GM23338 (cell line): ENCODE results near the gene PRPSAP2. TPM values are rescaled to one million over a fixed set of nuclear protein-coding genes. Genes with fewer than 3 reads are reported as not detected.

Experiments
- ATAC-seq: fragments of 200-7000 bp; cut with Tn5 transposase; 3 replicates; pipeline ENCODE4 v1.9.1; 2020
- DNase-seq: peaks from one replicate; pipeline ENCODE4 v3.0.0-alpha.2; 2015; ENCODE audit warnings: low spot score
- H2AFZ ChIP-seq: fragments of 200-600 bp; sonication (generic); 2 replicates; pipeline ENCODE4 v1.8.0; 2016; ENCODE audit warnings: antibody characterized with exemption, mild to moderate bottlenecking, moderate library complexity
- H3F3A ChIP-seq: fragments of 200-600 bp; sonication (generic); replicated peaks from 2 replicates; pipeline ENCODE4 v1.8.0; 2017; ENCODE audit warnings: antibody characterized with exemption, mixed run types, low read depth
- H3K27ac ChIP-seq: fragments of 200-600 bp; sonication (generic); 2 replicates; pipeline ENCODE4 v1.6.1; 2016; ENCODE audit warnings: low read depth
- H3K27me3 ChIP-seq: fragments of 200-600 bp; sonication (generic); 2 replicates; pipeline ENCODE4 v1.8.0; 2016; ENCODE audit warnings: mild to moderate bottlenecking, mixed run types, moderate library complexity; ENCODE audit not compliant: insufficient read depth
- H3K36me3 ChIP-seq: fragments of 200-600 bp; sonication (generic); 2 replicates; pipeline ENCODE4 v1.8.0; 2016; ENCODE audit warnings: mild to moderate bottlenecking; ENCODE audit not compliant: insufficient read depth
- H3K4me1 ChIP-seq: fragments of 200-600 bp; sonication (generic); 2 replicates; pipeline ENCODE4 v1.8.0; 2016; ENCODE audit warnings: mild to moderate bottlenecking, moderate library complexity; ENCODE audit not compliant: insufficient read depth
- H3K4me2 ChIP-seq: fragments of 200-600 bp; sonication (generic); 2 replicates; pipeline ENCODE4 v1.7.1; 2017; ENCODE audit warnings: mixed run types
- H3K4me3 ChIP-seq: fragments of 200-600 bp; sonication (generic); 2 replicates; pipeline ENCODE4 v1.6.1; 2016; ENCODE audit warnings: mixed run types
- H3K79me2 ChIP-seq: fragments of 200-600 bp; sonication (generic); replicated peaks from 2 replicates; pipeline ENCODE4 v1.8.0; 2017; ENCODE audit warnings: mild to moderate bottlenecking; ENCODE audit not compliant: insufficient read depth
- H3K9me2 ChIP-seq: fragments of 200-600 bp; sonication (generic); 2 replicates; pipeline ENCODE4 v1.8.0; 2017; ENCODE audit not compliant: insufficient read depth
- H4K20me1 ChIP-seq: fragments of 200-600 bp; sonication (generic); replicated peaks from 2 replicates; pipeline ENCODE4 v1.8.0; 2017; ENCODE audit warnings: mild to moderate bottlenecking; ENCODE audit not compliant: insufficient read depth
- H3K27ac Mint-ChIP-seq: 2 replicates; pipeline ENCODE4 v1.8.0; 2020; ENCODE audit warnings: inconsistent platforms, mild to moderate bottlenecking, moderate library complexity, mixed read lengths
- H3K27me3 Mint-ChIP-seq: 3 replicates; pipeline ENCODE4 v1.8.0; 2022; ENCODE audit warnings: low read depth, mild to moderate bottlenecking, moderate library complexity, mixed read lengths, inconsistent platforms; ENCODE audit not compliant: insufficient read depth, poor library complexity
- H3K36me3 Mint-ChIP-seq: 3 replicates; pipeline ENCODE4 v1.8.0; 2021; ENCODE audit warnings: low read depth, mild to moderate bottlenecking, inconsistent platforms, moderate library complexity, mixed read lengths
- H3K4me1 Mint-ChIP-seq: 3 replicates; pipeline ENCODE4 v1.8.0; 2020; ENCODE audit warnings: mild to moderate bottlenecking, inconsistent platforms, mixed read lengths
- H3K4me3 Mint-ChIP-seq: 3 replicates; pipeline ENCODE4 v1.8.0; 2021; ENCODE audit warnings: moderate library complexity, mild to moderate bottlenecking, inconsistent platforms, mixed read lengths
- H3K9me3 Mint-ChIP-seq: 3 replicates; pipeline ENCODE4 v1.8.0; 2020; ENCODE audit warnings: moderate library complexity, mild to moderate bottlenecking, inconsistent platforms, mixed read lengths
- CREB1 ChIP-seq: fragments of 250-450 bp; sonication (Bioruptor Pico); IDR thresholded peaks from 2 replicates; pipeline ENCODE4 v1.5.0; 2020; ENCODE audit warnings: low read depth, mild to moderate bottlenecking, moderate library complexity
- EZH2 ChIP-seq: fragments of 200-600 bp; sonication (generic); IDR thresholded peaks from one replicate; pipeline ENCODE4 v1.8.0; 2017; ENCODE audit warnings: antibody characterized with exemption, mild to moderate bottlenecking, low read depth; ENCODE audit not compliant: unreplicated experiment
- JUNB ChIP-seq: IDR thresholded peaks from one replicate; pipeline ENCODE4 v1.6.1; 2016; ENCODE audit warnings: antibody characterized with exemption; ENCODE audit not compliant: unreplicated experiment
- NANOG ChIP-seq: IDR thresholded peaks from 2 replicates; pipeline ENCODE4 v1.6.1; 2016; ENCODE audit warnings: antibody characterized with exemption, borderline replicate concordance
- POLR2AphosphoS5 ChIP-seq: IDR thresholded peaks from 2 replicates; pipeline ENCODE4 v1.6.1; 2016; ENCODE audit warnings: antibody characterized with exemption, low read depth
- STAT1 ChIP-seq: IDR thresholded peaks from one replicate; pipeline ENCODE4 v1.6.1; 2016; ENCODE audit warnings: antibody characterized with exemption; ENCODE audit not compliant: unreplicated experiment
- ZNF114 ChIP-seq: fragments of 250-450 bp; sonication (Bioruptor Pico); IDR thresholded peaks from 2 replicates; pipeline ENCODE4 v1.5.0; 2020; ENCODE audit warnings: mild to moderate bottlenecking, moderate library complexity
- ZNF462 ChIP-seq: fragments of 250-450 bp; sonication (Bioruptor Pico); IDR thresholded peaks from 2 replicates; pipeline ENCODE4 v1.5.0; 2020; ENCODE audit warnings: mild to moderate bottlenecking, moderate library complexity
- polyA plus RNA-seq: library from polyadenylated mRNA; unstranded; fragments of >200 nt; fragmentation: Nextera tagmentation; extraction: Ambion mirVana; gene quantifications from 2 replicates; pipeline ENCODE4 v1.2.1, GENCODE V29; 2016
- total RNA-seq: library from RNA; depleted of rRNA; stranded (reverse); fragments of >200 nt; shearing (Covaris generic); gene quantifications from 2 replicates; pipeline ENCODE4 v1.2.3, GENCODE V29; 2014
- TF ChIP-seq, protein P1 (sequence below): IDR thresholded peaks from one replicate; pipeline ENCODE4 v1.6.1; 2018; ENCODE audit warnings: antibody characterized with exemption; ENCODE audit not compliant: unreplicated experiment
- TF ChIP-seq, protein P2 (sequence below): IDR thresholded peaks from 2 replicates; pipeline ENCODE4 v1.6.1; 2016; ENCODE audit warnings: antibody characterized with exemption

Gene PRPSAP2
- total and polyA plus RNA-seq, 2 experiments from 2014 or later, result 34.6 to 54.4 TPM

GRCh38 chr17:18944646-18945045, 86.7 kb downstream of the PRPSAP2 start (continued):
- no peak for TF ChIP-seq ZNF462 (CRISPR knock-in tag)
- TF ChIP-seq CREB1 (CRISPR knock-in tag), result no peak
- no peak for TF ChIP-seq STAT1
- TF ChIP-seq POLR2AphosphoS5, result no peak
- no peak for TF ChIP-seq ZNF114
- TF ChIP-seq NANOG, result no peak
- TF ChIP-seq JUNB, result no peak

- H3K27ac Mint-ChIP-seq, result no peak overlapping the region
- no peaks in the 10 kb centered on the region for H3K4me1 ChIP-seq
- H3K36me3 Mint-ChIP-seq, result no peaks in the 10 kb centered on the region
- no peaks in the 10 kb centered on the region for H3K79me2 ChIP-seq
- DNase-seq (no peak), ATAC-seq (no peak; the same call in 2 of the 3 replicates)
- no peaks in the 10 kb centered on the region for H3F3A ChIP-seq
- H3K4me3 Mint-ChIP-seq, result no peak overlapping the region
- no peak overlapping the region for H3K4me3 ChIP-seq
- H3K27me3 Mint-ChIP-seq, result peaks cover 2% of the 10 kb centered on the region
- no peaks in the 10 kb centered on the region for H3K9me2 ChIP-seq
- H2AFZ ChIP-seq, result no peak overlapping the region
- H4K20me1 ChIP-seq, result no peaks in the 10 kb centered on the region
- H3K27me3 ChIP-seq, result no peaks in the 10 kb centered on the region
- H3K9me3 Mint-ChIP-seq, result peaks cover 2% of the 10 kb centered on the region; the same call in 1 of the 3 replicates
- H3K27ac ChIP-seq, result no peak overlapping the region
- no peaks in the 10 kb centered on the region for H3K4me1 Mint-ChIP-seq
- H3K36me3 ChIP-seq, result no peaks in the 10 kb centered on the region
- no peak overlapping the region for H3K4me2 ChIP-seq
- TF ChIP-seq, protein P1, sequence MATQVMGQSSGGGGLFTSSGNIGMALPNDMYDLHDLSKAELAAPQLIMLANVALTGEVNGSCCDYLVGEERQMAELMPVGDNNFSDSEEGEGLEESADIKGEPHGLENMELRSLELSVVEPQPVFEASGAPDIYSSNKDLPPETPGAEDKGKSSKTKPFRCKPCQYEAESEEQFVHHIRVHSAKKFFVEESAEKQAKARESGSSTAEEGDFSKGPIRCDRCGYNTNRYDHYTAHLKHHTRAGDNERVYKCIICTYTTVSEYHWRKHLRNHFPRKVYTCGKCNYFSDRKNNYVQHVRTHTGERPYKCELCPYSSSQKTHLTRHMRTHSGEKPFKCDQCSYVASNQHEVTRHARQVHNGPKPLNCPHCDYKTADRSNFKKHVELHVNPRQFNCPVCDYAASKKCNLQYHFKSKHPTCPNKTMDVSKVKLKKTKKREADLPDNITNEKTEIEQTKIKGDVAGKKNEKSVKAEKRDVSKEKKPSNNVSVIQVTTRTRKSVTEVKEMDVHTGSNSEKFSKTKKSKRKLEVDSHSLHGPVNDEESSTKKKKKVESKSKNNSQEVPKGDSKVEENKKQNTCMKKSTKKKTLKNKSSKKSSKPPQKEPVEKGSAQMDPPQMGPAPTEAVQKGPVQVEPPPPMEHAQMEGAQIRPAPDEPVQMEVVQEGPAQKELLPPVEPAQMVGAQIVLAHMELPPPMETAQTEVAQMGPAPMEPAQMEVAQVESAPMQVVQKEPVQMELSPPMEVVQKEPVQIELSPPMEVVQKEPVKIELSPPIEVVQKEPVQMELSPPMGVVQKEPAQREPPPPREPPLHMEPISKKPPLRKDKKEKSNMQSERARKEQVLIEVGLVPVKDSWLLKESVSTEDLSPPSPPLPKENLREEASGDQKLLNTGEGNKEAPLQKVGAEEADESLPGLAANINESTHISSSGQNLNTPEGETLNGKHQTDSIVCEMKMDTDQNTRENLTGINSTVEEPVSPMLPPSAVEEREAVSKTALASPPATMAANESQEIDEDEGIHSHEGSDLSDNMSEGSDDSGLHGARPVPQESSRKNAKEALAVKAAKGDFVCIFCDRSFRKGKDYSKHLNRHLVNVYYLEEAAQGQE, result no peak
- TF ChIP-seq POLR2AphosphoS5 (no peak), EZH2 (no peak)
- TF ChIP-seq, protein P2, sequence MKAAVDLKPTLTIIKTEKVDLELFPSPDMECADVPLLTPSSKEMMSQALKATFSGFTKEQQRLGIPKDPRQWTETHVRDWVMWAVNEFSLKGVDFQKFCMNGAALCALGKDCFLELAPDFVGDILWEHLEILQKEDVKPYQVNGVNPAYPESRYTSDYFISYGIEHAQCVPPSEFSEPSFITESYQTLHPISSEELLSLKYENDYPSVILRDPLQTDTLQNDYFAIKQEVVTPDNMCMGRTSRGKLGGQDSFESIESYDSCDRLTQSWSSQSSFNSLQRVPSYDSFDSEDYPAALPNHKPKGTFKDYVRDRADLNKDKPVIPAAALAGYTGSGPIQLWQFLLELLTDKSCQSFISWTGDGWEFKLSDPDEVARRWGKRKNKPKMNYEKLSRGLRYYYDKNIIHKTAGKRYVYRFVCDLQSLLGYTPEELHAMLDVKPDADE, result no peak
Measured at GRCh38 chr17:18946536-18946935, 88.6 kb downstream of the PRPSAP2 start.
